D721Med (cell line): ENCODE data around the gene ISCA2.
"Not testable (repeated sequence)": the region's sequence is repeated elsewhere in the genome, so short reads cannot be mapped to it uniquely, and the experiment has no call there.

Experiments used
- DNase-seq: peaks from one replicate; pipeline ENCODE4 v3.0.0; 2011; ENCODE audit warnings: low spot score; ENCODE audit not compliant: insufficient read length
- FAIRE-seq: peaks from 2 replicates; lab custom pipeline; 2011; peaks lifted over from hg19 to GRCh38; lab: Jason Lieb, UNC
- CTCF ChIP-seq: IDR thresholded peaks from 2 replicates; pipeline ENCODE4 v1.5.1; 2012; ENCODE audit warnings: mild to moderate bottlenecking, control low read depth; ENCODE audit not compliant: insufficient read depth; ENCODE audit errors: missing control alignments

The ISCA2 gene

GRCh38 chr14:74493343-74494261 lies at the start of gene ISCA2:
ISCA2 (plus strand) TSS chr14:74493765; CDS start chr14:74493775, 10 bp downstream.
- FAIRE-seq (no peak), DNase-seq (peak; percentile 89)
- no peak for TF ChIP-seq CTCF

GRCh38 chr14:74444866-74445265 lies 48.7 kb upstream of the ISCA2 start:
- no peak for DNase-seq
- no peak for FAIRE-seq
- TF ChIP-seq CTCF: no peak

GRCh38 chr14:74454397-74454796 lies 39.2 kb upstream of the ISCA2 start:
- not testable (repeated sequence) for FAIRE-seq, DNase-seq

- no peak for TF ChIP-seq CTCF
- DNase-seq (no peak), FAIRE-seq (no peak)
These were observed 36.6 kb upstream of the ISCA2 start for GRCh38 chr14:74456684-74457564.

- FAIRE-seq: no peak
- TF ChIP-seq CTCF: no peak
- DNase-seq: peak; percentile 41
These were observed 36.0 kb upstream of the ISCA2 start for GRCh38 chr14:74457565-74457895.

GRCh38 chr14:74459289-74459946 lies 34.1 kb upstream of the ISCA2 start:
- FAIRE-seq (no peak), DNase-seq (no peak)
- TF ChIP-seq CTCF: peak; percentile 44

- FAIRE-seq: peak; percentile 86
- TF ChIP-seq CTCF: no peak
- peak; percentile 71 for DNase-seq
These were observed 33.6 kb upstream of the ISCA2 start for GRCh38 chr14:74459976-74460375.
